MV-4-11 (cell line): ENCODE results near the gene HOXA3.

Experiments used
- DNase-seq: peaks from one replicate; lab custom pipeline; 2025; lab: John Stamatoyannopoulos, UW

Gene HOXA3

DNA sequence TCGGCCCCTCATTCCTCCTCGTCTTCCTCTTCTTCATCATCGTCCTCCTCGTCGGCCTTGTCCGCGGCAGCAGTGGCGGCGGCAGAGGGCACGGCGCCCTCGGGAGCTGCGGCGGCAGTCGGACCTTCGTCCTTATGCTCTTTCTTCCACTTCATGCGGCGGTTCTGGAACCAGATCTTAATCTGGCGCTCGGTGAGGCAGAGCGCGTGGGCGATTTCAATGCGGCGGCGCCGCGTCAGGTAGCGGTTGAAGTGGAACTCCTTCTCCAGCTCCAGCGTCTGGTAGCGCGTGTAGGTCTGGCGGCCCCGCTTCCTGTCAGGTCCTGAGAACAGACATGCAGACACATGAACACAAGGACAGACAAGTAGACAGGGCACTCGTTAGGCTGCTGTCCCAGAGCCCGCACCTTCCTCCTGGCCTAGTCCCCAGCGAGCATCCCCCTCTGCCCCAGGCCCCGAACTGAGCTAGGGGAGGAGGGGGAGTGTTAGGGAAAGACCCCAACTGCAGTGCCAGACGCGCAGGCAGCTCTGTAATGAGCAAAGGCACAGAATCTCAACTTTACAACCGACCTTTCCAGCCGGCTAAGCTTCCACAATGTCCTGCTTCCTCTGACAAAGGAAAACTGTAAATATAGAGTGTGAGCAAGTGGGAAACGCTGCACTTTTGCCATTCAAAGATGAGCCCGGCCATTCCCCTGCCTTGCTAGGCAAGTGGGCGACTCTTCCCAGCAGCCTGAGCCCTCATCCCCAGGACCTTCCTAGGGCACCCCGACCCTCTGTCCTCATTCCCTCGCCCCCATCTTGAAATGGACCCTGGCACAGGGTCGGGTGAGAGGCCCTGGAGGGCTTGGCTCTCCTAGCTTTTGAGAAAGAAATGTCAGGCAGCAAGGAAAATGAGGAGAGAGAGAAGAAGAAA is 2.8 kb upstream of the HOXA3 start:
- DNase-seq = no peak

DNA sequence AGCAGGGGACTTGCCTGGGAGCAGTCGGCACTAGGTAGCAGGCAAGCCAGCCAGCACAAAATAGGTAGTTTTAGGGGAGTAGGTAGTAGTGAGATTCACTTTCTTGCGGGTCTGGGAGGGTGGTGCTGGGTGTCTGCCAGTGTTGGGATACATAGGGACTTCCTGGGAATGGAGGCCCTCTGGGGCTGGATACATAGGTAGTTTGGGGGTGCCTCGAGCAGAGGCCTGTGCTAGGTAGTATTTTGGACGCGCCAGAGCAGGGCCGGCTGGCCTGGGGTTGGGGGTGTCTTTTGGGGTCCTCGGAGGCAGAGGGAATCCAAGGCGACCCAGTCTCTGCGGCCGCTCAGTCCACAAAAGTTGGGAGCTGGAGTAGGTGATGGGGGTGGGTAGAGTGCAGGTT is 2.0 kb upstream of the HOXA3 start:
- DNase-seq = no peak

DNA sequence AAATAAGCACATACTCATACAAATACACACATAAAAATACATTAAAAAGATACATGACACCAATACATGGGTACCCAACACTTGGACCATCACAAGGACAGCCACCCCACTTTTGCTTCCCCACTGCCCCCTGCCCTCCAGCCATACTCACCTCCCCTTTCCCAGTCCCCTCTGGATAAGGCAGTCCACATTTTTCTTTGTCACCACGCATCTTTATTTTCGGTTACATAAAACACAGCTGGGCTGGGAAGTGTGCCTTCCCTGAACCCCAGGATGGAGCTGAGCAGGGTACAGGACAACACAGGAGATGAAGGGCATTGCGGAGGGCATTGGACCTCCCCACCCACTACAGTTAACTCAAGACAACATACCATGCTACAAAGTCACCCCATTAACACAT is 1.1 kb upstream of the HOXA3 start:
- no peak for DNase-seq

DNA sequence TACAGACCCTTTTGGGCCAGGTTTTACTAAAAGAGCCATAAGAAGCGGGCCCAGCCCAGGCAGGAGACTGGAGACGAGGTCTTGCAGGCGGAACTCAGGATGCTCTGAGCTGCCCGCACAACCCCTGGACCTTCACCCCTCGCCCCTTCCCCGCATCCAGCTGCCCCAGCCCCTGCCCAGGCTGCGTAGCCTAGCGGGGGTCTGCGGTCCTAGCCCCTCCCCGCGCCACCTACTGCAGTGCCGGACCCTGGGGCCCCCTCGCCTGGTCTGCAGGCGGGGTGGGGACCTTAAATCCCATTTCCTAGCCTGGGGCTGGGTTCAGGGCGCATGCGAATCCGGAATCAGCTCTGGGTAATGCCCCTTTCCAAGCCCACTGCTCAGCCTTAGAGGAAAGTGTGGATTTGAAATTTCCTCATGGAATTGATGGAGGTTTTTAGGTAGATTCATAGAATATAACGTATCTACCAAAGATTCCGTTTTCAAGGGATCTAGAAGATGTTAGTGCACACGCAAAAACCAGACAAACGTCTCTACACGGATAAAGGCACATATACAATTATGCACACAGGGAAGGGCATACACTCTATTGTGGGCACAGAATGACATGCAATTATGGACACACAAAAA is 546 bp upstream of the HOXA3 start:
- DNase-seq = no peak

DNA sequence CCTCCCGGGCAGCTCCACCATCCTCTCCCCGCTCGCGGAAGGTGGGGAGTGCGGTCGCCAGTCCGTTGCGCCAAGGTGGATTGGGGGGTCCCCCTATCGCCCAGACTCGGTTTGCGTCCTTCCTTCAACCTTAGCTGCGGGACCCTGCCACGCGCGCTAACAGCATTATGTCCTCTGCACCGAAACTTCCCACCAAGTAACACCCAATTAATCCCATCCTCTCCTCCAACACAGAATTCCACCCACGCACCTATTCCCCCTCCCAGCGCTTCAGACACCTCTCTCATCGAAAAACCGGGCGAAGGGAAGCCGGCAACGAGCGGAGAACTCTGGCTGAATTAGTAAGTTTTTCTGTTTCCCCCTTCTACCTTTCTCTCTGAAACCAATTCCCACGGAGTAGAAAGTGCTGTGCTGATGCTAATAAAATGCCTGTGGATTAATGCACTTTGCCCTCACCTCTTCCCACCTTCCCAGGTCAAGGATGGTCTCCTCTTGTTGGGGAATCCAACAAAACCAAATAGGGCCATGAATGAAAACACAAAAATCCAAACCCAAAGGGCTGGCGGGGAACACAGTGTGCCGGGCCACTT is 947 bp downstream of the HOXA3 start:
- no peak for DNase-seq

DNA sequence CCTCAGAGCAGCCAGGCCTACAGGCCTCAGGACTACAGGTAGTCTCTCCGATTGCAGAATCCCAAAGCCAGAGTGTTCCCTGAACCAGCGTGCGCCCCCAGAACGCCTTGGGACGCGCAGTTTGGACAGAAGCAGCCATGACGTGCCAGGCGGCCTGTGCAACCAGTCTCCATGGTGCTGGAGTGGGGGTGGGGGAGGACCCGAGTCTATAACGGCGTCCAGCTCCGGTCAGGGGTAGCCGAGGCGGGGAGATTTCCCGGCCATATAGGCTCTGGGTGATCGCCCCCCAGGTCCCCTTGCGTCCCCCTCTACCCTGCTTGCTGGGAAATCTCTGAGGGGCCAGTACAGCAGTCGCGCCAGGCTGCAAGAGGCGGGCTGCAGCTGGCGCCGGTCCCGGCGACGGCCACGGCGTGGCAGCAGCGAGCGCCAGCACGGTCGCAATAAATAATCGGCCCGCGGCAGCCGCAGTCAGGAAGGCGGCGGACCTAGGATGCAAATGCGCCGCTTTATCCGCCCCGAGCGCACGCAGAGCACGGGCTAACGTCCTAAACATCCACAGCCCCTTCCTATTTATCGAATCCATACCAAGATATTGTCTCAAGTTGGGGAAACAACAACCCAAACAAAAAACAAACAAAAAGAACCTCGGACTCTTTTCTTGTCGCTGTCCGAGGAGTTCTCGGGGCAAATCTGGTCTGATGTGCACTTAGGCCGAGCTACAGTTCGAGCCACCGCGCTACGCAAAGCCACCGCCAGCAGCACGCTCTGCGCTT is 1.6 kb downstream of the HOXA3 start:
- peak; percentile 56 for DNase-seq

DNA sequence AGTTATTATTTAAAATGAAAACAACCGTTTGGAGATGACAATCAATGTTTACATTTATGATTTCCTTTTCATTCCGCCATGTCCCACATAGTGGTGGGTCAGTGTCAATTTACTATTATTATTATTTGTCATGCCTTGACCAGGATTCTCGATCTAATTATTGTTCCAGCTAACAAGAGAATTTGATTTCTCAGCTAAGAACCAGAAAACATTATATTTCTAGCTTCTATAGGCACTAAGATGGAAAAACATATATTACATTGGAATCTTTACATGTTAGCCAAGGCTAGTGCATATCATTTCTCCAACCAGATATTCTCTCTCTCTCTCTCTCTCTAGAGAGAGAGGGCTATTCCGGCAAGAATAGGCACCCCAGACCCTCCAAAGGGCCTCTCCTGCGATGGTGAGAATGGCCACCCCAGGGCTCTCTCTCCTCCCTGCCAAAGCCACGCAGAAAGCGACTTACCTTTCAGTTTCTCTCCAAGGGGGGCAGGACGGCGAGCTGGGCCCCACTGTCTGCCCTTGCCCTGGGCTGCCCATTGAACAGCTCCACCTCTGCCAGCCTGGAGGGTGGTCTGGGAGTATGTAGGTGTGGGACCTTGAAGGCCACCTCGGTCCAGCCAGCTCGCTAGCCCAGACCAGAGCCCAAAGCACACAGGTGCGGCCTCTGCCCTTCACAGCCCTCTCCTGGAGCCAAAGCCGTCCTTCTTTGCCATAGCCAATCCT is 2.4 kb downstream of the HOXA3 start:
- DNase-seq = no peak

DNA sequence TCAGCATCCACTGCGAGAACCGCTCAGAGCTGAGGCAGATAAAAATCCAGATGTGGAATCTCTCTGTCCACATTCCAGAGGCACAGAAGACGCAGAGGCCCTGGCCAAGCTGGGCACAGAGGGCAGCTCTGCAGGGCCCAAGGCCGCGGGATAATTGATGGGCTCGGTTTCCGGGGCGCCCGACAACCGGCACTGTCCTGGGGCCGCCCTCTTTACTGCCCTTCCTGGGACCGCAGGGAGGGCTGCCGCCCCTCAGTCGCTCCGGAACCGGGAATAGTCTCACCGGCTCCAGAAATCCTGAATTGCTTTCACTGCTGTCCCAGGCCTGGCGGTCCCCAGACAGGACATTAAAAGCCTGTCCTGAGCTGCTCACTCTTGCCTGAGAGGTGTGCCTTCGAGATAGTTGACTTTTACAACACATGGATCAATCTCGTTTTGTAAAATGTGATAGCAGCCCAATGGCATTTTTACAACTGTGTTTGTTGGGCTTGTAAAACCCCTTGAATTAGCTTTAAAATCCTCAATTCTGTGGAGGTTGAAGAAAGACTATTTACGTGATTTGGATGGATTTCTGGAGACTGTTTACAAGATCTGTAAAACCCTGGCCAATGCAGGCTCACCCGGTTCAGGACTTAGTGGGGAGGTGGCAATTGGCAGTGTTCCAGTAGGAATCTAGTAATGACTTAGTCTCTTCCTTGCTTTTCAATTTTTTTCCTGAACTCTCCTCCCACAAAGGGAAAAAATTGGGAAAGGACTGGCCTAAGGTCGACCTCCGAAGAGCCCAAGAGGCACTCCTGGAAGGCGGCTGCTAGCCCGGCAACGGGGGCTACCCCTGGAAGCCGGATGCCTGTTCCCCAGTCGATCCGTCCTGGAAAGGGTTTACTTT is 3.4 kb downstream of the HOXA3 start:
- DNase-seq = no peak

DNA sequence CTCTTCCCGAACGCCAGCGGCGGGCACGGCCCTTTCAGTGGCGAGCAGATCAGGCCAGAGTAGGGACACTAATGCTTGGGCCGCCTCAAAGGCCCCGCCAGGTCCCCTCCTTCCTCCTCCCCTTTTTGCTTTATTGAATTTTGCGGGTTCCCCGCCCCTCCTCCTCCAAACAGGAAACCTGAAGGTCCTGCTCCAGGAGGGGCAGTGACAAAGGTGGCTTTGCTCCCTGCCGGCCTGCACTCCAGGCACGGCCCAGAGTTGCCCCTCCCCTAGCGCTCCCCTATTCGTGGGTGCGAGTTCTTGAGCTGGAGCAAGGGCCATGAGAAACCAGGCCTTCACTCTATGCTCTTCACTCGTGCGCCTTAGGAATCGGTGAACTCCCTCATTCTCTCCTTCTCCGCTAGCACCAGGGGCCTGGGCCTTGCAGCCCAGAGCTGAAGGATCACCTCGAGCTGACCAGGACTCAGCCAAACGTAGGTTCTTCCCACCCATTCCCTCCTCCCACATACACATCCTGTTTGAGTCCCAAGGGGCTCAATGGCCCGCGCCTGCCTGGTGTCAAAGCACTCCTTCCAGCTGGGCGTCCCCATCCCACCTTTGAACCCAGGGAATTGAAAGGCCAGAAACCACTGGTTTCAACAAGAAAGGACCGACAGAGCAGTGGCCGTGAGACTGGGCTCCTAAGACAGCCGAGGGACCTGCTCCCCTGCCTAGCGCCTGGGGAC is 4.2 kb downstream of the HOXA3 start:
- no peak for DNase-seq

DNA sequence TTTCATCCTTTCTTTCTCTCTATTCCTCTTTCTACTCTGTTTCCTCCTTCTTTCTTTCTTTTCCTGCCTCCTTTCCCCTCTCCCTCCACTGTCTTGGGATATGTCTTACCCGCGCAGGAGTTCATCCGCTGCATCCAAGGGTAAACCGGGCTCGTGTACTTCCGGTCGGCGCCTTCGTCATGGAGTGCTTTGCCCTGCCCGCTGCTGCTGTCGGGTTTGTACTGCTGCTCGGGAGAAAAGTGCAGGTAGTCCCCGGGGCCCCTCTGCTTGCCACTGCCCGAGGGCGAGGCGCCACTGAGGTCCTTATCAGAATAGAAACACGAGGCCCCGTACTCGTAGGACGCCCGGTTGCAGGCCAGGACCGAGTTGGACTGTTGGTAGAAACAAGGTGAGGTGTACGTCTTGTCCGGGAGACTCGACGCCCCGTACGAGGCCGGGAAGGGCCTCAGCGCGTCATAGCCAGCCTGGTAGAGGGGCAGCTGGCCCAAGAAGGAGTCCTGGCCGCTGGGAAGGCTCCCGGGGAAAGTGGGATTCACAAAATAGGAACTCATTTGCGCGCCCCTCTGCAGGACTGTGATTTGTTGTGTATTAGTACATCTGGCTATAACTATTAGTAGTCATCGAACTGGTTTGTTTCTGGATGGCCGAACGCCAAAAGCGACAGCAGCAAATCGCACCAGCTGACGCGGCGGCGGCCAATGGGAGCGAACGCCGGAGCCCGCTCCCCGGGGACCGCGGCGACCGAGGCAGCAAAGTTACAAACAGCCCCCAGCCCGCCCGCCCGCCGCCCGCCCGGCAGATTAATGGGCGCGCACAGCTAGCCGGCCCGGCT is 5.0 kb downstream of the HOXA3 start, which contains the start of gene HOXA6:
HOXA6 (minus strand) TSS at position 576 of the 832 bp plus-strand sequence; CDS start at position 551, 25 bp downstream.
- no peak for DNase-seq

DNA sequence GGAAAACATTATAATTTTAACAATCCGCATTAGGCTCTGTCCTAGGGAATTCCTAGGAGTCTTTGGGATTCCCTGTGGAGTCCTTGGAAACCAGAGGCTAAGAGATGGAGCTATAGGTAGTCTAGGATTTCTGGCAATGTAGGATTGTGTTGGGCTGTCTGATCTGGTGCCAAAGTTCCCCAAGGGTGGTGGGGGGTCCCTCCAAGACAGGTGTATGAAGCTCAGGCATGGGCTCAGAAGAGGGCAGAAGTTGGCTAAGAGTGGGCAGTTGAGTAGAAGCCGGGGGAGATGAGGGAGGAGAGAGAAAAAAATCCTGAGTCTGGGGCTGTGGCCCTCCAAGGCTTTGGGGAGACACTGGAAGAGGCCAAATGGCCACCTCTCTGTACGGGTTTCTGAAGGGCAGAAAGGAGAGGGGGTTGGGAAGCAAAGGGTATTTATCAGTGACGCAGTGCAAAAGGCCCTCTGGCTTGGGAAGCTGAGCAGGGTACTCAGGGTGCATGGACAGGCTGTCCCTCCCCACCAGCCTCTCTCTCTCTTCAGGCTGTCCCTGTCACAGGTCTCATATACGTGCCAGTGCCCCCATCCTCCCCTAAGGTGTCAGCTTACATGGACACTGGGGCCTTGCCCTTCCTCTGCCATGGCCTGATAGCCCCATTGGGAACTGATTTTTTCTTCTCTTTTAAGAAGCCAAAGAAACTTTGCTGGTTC is 5.7 kb downstream of the HOXA3 start:
- no peak for DNase-seq

DNA sequence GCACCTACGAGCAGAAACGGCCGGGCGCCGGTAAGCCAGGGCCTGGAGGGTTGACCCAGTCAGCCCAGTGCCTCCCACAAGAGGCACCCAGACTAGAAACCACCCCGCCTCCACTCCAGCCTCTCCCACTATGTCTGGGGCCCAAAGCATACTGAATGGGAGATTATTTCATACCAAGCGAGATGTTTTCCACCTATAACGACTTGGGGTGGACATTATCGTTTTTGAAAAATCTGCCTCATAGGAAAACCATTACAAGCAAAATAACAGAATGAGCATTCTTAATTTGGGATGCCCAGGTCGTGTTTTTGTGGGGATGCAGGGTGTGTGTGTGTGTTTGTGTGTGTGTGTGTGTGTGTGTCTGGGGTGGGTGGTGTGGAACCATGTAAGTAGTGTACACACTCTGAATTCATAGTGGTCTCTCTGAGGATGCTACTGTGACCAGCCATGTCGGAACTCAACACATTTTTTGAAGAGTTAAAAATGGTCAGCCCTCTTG is 6.4 kb downstream of the HOXA3 start:
- DNase-seq = no peak

DNA sequence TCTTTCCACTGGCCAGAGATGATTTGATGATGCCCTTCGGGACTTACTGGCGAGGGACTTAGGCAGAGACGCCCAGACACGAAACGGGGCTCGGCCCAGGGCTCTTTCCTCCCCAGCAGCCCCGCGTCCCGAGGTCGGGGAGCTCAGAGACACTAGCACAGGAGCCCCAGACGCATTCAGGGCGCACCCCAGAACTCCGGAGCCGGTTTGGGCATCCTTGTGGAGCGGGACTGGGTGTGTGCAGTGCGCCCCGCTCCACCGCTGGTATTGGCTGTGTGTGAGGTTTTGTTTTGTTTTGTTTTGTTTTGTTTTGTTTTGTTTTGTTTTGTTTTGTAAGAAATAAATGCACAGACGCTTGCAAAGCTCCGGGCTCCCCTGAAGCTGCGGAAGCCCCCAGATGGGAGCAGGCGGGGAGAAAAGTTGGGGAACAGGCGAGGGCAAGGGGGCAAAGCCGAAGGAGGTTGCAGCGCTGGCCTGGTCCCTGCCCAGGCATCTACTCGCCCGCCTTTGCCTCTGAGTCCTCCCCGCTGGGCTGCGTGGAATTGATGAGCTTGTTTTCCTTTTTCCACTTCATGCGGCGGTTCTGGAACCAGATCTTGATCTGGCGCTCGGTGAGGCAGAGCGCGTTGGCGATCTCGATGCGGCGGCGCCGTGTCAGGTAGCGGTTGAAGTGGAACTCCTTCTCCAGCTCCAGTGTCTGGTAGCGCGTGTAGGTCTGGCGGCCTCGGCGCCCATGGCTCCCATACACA is 7.0 kb downstream of the HOXA3 start:
- no peak for DNase-seq

DNA sequence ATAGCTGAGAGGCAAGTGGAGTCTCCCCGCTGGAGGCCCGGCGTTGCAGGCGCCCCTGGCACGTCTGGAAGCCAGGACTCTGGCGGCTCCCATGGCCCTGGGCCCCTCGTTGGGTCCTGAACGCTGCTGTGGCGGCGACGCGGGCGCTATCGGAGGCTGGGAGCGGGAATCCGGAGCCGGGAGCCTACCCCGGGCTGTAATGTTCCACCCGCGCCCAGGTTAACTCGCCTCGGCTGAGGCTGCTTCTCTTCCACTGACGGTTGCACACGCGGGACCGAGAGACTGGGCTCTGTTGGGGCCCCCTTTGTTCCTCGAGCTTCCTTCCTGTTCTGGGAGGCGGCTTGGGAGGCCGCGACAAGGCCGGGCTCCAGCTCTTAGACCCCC is 7.6 kb downstream of the HOXA3 start:
- no peak for DNase-seq

DNA sequence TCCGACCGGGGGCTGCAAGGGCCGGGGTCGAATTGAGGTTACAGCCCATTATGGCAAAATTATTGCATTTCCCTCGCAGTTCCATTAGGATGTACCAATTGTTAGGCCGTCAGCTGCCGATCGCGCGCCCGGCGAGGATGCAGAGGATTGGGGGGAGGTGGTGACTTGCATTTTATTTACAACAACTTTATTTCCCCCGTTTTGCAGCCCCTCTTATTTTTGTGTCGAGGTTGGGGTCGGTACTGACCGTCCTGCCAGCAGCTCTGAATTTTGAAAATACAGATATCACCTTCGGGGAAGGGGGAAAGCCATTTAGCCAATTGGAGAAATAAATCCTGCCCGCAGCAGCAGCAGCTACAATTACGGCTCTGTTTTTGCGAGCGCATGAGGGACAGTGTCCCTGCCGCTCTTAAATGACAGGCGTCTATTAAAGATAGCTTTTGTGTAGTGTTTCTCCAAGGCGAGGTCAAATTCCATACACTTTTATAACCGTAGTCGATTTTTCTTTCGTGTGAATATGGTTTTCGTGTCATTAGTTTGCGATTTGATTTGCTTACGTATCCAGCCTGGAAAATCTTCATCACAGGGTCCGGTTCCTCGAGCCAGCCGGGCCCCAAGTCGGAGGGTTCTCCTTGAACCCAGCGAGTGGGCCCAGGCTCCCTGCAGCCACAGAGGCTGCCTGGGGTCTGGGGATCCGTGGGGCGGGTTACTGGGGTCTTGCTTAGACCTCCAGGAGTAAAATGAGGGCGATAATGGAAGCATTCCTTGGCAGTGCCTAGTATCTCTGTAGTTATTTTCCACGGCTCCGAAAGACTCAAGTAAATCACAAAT is 8.2 kb downstream of the HOXA3 start:
- DNase-seq = no peak
